IPS-NIHi7 (cell line): Measurements from ENCODE around the gene DDN.

Experiments used
- DNase-seq: peaks from one replicate; pipeline ENCODE4 v3.0.0; 2012; ENCODE audit warnings: mixed read lengths; ENCODE audit errors: extremely low spot score

The DDN gene

DNA sequence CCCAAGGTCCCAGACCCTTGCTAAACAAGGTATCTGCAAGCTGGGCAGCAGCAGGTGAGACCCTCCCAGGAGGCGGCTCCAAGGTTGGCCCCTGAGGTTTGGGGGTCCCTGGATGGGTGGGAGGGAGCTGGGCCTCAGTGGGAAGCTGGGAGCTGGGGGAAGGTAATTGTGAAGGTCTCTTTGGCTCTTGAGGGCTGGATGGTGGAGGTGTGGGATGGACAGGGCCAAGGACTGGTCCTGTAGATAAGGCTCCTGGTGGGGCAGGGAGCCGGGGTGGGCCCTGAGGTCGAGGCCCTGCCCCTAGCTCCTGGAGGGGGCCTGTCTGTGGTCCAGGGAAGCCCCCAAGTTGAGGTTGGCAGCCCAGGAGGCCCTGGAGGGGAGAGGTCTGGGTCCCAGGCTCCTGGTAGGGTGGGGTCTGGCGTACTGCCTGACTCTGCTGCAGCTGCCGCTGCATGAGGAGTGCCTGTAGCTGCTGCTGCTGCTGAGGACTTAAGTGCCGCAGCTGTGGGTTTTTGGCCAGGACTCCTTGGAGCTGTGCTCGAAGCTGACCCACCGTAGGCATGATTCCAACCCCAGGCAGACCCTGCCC, 32.5 kb upstream of the DDN start:
- DNase-seq = no peak

DNA sequence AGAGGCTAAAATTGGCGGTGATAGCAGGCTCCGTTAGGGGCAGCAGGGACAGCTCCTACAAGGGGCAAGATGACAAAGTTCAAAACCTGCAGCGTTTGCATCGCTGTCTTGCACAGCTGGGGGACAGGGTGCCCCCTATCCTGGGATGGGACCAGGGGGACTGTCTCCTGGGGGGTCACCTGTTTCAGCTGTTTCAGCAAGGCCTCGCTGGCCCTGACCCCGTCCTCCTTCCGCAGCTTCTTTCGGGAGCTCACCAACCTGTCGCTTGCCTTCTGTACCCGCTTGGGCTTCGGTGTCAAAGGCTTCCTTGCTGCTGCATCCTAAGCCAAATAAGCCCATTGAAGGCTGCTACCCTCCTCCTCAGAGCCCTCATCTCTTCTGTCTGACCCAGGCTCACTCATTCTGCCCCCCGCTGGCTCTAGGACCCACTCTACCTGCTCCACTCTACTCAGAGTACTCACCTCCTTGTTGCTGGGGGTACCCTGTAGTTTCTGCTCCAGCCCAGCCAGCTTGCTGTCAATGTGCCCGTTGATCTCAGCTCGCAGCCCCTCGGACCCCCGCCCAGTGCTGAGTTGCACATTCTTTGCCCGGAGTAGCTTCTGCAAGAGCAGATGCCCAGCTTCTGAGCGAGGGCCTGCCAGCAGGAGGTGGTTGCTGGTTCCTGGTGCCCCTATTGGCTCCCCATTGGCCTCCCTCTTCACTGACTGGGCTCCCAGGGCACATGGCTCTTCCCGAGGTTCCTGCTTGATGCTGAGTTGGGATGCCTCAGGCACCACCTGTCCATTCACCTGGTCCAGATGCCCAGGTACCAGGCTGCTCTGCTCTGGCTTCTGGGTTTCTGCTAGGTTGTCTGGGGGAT, 31.8 kb upstream of the DDN start:
- no peak for DNase-seq

DNA sequence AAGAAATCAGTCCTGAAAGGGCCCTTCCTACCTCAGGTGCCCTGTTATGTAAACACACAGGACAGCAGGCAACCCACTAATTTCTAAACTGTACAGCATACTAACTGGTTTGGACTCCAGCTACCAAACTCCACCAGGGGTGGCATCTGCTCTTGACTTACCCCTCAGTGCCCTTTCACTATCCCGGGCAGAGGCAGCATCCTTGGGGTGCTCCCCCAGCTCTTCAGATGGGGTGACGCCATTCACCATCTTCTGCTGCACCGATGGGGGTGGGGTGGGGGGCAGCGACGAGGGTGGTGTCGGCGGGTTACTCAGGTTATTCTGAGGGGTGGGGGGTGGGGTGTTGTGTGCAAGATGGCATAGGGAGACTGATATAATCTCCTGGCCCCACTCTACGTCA, 30.9 kb upstream of the DDN start:
- no peak for DNase-seq

DNA sequence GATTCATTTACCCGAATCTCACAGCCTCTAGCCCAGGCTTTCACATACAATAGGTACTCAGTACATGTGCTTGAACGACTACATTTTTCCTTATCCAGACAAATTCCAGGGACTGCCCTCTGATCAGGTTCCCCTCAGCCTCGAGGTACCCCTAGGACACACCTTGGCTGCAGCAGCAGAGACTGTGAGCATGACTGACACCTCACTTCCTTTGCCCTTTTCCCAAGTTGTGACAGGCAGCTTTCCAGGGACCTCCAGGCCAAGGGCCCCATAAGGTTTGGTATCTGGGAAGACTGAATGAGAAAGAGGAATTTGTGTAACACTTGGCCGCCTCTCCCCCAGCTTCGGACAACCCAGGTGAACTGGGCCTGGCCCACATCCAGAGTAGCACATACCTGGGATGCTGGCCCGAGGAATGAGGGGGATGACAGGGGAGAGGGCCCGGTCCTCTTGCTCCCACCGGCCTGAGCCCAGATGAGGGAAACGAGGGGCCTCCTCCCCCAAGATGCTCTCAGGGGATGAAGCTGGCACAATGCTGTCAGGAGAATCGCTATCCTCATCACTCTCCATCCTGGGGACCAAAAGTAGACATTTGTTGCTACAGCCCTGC, 29.6 kb upstream of the DDN start:
- DNase-seq = no peak

DNA sequence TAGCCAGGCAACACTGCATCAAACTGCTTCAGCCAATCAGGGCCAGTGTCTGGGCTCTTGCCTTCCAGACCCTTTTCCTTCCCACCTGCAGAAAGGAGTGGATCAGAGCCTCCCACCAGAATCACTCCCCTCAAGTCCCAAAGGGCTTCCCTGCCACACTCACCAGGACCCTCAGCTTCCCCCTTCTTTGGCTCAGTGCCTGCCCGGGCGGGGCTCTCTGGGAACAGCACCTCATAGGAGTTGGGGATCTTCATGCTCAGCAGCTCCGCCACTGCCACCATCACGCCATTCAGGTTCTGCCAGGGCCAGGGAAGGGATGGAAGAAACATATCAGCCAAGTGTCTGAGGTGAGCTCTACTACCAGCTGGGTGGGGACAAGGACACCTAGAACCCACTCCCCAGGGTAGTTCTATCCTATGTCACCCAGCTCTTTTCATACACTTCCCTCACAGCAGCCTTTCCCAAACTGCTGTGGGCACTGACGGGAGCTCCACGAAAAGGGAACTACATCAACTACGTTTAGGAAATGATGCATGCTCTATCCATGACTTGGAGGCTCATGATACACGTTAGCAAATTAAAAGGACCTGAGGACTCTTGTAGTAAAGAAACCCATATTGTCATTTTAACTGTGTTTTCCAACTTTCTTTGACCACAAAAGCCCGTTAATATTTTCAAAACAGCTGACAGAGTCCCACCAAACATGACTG, 28.8 kb upstream of the DDN start:
- DNase-seq = no peak

DNA sequence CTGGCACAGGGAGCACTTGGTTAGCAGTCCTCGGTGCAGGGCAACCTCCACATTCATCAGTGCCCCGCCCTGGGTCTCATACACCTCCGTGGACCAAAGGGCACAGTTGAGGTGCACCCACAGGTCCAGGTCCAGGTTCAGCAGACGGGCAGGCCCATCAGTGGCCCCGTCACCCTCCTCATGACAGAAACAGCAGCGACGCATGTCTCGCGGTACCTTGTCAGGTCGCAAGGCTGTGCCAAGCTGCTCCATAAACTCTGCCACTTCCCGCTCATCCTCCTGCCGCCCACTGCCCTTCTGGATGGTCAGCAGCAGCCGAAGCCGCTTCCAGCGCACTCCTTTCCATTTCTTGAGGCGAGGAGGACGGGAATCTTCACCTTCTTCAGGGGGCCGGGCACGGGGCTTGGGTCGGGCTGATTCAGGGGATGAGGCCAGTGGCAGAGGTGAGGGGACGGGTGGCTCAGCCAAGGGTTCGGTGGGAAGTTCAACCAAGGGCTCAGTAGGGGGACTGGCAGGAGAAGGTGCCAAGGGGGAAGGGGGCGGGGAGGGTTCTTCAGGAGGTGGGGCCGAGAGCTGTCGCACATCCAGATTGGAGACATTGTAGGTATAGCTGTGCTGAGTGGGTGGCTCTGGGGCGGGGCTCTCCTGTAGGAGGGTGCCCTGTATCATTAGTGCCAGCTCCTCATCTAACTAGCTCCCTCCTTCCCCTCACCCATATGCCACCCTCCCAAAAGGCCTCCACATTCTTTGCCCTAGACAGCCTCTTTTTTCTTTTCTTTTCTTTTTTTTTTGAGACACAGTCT, 27.7 kb upstream of the DDN start:
- no peak for DNase-seq

DNA sequence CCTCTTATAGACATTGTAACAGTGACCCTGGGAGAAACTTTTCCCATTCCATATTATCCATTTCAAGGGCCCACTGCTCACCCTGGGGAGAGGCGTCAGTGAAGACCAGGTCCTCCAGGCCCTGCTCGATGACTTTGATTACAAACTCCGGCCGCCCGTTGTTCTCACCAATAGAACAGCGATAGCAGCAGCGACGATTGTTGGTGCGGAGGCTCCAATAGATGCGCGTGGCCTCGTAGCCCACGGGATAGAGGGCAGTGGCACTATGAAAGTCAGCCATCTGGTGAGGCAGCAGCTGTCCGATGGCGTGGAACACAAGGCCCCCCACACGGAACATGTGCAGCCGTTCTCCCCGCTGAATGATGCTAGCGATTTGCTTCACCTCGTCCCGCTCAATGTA, 26.9 kb upstream of the DDN start:
- no peak for DNase-seq

DNA sequence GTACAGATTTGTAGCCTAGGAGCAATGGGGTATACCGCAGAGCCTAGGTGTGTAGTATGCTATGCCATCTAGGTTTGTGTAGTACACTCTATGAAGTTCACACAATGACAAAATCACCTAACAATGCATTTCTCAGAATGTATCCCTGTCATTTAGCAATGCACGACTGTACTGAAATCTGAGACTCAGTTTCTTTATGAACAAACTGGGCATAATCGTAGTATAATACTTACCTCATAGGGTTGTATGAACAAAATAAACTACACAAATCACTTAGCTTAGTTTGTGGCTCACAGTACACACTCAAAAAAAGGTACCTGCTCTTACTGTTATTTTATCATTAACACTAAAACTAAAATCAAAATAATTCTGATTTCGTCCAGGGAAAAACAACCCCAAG, 26.3 kb upstream of the DDN start:
- DNase-seq = no peak

DNA sequence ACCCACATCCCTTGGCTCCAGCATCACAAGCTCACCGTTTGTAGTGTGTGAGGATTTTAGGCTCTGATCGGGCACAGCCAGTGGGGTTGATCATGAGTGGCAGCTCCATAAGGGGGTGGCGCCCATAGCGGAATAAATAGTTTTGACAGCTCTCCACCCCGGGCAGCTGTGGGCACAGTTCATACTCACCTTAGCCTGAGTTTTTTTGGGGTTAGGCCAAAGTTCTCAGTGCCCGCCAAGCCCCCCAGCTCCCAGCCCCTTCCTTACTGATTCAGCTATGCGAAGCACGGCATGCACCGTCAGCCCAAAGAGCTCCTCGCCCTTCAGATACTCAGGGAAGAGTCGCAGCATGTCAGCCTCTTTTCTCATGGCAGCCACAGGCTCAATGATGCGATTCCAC, 25.4 kb upstream of the DDN start:
- DNase-seq = no peak

DNA sequence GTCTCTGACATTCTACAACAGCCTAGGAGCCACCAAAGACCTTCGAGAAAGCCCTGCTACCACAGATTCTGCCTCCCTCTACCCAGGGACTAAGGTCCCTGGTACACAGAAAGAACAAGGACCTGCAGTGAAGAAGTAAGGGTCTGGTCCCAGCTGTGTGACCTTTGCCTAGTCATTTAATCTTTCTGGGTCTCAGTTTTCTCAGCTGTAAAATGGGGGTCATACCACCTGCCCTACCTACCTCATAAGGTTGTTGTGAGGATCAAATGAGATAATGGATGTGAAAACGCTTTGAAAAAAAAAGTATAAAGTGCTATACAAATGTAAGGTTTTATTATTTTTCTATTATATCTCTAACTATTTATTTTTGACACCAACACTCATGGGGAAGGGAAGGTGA, 24.6 kb upstream of the DDN start:
- no peak for DNase-seq

DNA sequence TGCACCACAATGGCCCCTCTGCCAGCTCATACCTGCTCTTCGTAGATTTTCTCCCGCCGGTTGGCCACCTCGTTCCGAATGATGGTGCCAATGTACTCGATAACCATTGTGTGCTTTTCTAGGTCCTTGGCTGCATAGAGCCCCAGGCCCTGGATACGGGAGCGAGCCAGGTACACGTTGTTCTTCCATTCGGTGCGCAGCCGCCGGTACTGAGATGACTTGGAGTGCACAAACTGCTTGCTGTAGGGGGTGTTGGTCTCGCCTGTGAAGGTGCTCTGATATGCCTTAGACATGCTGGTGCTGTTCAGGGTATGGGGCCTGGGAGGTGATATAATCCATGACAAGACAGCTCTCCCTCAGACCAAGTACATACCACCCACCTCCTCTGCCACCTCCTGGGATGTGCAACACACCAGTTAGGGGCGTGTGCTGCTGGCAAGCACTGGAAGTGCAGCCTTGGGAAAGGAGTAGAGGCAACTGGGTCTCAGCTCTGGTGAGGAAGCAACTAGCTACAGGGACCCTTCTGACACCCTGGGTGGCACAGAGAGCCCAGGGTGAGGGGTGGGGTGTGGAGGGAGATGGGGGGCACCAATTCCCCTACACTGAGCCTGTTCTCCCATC, 23.5 kb upstream of the DDN start:
- no peak for DNase-seq

DNA sequence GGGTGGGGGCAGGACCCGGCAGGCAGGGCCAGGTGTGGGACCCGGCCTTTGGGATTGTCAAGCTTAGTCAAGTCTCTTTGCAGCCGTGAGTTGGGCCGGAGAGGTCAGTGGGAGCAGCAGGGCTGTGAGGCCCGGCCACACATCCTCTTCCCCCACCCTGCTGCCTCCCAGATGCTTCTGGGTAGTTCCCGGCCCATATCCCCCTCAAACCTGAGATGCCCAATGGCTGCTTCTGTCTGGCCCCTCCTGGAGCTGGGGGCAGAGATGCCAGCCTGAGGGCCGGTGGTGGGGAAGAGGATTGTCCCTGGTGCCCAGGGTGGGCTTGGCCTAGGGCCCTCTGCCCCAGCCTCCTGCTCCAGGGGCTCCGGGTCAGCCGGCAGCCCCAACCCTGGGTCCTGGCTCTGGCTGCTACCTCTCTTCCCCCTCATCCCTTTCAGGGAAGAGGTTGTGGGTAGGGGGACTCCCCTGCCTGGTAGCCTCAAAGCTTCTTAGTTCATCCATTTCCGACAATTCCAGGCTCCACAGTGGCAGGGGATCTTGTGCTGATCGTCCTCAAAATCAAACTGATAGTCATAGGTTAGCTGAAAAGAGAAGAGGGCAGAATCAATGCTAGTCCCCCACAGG, 22.2 kb upstream of the DDN start:
- no peak for DNase-seq

DNA sequence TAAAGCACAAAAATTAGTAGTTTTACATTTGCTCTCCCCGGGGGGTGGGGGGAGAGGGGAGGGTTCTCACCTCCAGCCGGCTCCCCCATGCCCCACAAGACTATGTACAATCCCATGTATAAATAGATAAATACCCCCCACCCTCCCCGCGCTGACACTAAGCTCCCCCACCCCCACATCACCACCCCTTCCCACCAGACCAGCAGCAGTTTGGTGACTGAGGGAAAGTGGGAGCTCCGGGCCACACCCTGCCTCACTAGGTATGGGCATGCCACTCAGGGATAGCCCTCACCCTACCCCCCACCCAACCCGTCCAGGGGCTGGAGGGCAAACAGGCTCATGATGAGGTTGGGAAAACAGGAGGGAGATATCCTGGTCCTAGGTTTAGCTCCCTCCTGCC, 21.3 kb upstream of the DDN start:
- no peak for DNase-seq

DNA sequence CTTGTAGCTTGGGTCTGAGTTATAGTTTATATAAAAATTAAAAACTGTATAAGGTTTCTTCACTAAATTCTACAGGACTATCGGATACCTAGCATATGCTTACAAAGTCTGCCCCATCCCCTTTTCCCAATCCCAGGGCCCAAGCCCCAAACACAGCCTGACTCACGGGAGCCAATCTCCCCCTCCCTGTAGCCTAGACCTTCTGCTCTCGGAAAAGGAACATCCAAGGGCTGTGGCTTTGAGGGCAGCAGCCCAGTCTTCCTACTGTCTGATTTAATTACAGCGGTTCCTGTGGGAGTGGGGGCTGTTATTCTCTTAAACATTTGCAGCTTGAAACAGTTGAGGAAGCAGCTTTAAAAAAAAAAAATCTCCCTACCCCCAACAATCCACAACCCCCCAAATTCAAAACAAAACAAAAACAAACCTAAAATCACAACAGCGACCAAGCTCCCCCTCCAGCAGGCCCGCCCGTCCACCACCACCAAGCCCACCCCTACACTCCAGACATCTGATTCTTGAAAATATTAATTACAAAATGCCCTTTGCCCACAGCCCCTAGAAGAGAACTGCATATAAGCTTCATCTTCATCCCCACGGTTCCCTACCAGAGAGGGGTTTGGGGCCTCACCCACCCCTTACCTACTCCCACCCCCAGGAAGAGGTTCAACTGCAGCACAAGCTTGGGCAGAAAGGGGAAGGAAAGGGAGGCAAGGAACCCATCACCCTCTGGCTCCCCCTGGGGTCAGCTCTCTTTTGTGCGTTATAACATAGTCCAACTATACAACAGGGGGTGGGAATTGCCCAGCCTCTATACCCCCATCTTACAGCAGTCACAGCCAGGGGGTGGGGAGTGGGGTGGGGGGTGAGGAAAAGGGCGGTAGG, 20.5 kb upstream of the DDN start:
- peak; percentile 71 for DNase-seq

DNA sequence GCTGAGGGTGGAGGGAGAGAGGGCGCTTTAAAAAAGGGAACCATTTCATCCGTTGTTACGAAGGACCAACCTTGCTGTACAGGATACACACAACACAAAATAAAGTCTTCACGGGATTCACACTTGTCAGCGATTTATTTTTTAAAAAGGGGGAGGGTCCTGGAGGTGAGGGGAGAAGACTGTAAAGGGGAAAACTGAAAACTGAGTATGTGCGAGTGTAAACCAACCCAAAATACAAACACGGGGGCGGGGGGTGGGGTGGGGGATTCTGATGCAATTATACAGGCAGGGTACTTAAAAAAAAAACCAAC, 19.9 kb upstream of the DDN start:
- DNase-seq = no peak

DNA sequence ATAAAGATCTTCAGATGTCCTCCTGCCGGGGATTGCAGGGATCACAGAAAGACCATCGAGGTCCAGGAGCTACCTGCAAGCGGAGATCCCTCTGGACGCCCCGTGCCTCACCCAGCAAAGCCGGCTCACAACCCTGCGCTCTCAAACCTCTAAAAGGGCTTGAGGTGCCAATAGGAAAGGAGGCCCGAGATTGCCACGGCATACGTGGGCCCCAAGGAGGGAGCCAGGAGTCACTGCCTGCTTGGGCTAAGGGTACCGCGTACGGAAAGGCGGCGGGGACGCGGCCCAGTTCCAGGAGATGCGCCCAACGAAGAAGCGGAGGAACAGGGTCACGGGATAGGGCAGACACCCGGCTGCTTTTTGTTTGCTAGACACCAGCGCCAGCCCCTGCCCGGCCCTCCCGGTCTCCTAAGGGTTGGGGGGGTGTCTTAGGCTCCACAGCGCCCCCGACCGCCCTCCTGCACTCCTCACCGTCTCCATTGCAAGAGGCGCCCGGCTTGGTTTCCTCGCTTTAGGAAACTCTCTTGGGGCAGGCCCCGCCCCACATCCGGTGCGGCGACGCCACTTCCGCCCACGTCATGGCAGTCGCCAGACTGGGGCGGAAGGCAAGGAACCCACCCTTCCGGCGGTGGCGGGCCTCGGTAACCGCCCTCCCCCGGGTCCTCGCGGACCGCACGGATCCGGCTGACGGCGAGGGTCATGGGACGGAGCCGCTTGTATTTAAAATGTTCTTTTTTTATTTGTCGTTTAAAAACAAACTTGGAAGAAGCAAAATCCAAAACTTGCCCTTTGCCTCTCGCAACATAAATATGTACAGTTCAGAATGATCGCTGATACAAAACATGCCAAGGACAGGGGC, 19.3 kb upstream of the DDN start, which contains the start of gene PRKAG1:
PRKAG1 (minus strand) TSS at position 516 of the 859 bp plus-strand sequence; CDS start at position 480, 36 bp downstream.
- DNase-seq = peak; percentile 99

DNA sequence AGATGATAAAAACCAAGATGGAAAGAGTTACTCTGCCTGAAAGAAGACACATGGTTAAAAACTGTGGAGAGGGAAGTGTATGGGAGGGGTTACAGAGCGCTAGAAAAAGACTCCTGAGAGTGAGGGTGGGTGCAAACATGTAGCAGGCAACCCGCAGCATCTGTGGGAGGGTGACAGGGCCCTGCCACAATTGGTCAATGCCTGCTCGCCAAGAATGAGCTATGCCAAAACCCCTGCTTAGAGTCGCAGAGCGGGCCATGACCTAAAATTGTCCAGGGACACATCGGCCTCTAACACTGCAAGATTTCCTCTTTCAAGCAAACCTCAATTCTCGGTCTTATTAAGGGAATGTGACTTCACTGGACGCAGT, 18.7 kb upstream of the DDN start:
- DNase-seq = no peak

DNA sequence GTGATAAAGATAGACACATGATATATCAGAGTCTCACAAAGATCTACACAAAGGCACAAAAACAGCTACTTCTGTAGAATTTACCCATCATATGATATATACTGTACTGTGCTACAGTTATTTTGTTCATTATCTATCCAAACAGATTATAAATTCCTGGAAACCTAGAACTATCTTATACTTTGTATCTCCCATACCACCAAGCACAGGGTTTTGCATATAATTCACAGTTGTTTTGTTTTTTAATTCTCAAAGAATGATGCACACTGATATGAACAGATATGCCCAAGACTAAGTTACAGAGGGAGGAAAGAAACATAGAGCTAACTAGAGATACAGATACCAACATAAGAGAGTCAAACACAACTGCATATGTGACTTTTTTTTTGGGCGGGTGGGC, 16.0 kb upstream of the DDN start:
- DNase-seq = no peak

DNA sequence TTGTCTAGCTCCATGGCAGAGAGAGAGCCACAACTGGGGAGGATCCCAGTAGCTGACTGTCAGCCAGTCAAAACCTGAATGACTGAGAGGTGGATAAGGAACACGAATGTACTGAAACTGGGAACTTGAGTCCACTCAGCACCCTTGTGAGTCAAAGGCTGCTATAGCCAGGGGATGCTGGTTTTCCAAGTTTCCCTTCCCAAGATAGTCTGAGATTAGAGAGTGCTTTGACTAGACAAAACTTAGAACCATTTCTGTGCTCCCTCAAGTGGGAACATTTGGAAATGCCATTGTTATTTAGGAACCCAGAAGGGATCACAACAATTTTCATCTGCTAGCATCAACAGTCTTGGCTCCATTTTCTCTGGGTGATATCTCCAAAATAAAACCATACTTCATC, 15.4 kb upstream of the DDN start:
- no peak for DNase-seq
